Measurements from ENCODE around the gene ADSS1. TPM values are rescaled to one million over a fixed set of nuclear protein-coding genes. Genes with fewer than 3 reads are reported as not detected.

ADSS1 gene
- total RNA-seq, 1 donor from 2014 or later = 191 TPM

GRCh38 chr14:104696671-104697316, 27.2 kb upstream of the ADSS1 start:
- intact Hi-C loops (cut with DNase I) = no loop called here
- DNase-seq (ENCODE audit: missing footprints) = no peak
- no peak for ATAC-seq

DNA sequence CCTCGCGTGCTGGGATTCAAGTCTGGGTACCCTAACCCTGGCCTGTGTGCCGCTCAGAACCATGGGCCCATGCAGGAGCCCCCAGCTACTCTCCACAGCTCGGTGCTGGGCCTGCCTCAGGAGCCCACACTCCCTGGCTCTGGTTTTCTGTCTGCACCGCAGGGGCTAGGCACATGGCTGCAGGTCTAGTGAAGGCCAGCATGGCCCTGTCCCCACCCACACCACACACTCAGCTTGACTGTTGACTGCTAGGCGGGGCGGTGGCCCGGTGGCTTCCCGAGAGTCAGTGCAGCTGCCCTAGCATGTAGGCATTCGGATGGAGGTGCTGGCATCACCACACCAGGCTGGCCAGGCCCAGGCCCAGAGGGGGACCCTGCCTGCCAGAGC, 26.7 kb upstream of the ADSS1 start:
- no peak for ATAC-seq
- intact Hi-C loops (cut with DNase I) = no loop called here
- no peak for DNase-seq (ENCODE audit: missing footprints)

DNA sequence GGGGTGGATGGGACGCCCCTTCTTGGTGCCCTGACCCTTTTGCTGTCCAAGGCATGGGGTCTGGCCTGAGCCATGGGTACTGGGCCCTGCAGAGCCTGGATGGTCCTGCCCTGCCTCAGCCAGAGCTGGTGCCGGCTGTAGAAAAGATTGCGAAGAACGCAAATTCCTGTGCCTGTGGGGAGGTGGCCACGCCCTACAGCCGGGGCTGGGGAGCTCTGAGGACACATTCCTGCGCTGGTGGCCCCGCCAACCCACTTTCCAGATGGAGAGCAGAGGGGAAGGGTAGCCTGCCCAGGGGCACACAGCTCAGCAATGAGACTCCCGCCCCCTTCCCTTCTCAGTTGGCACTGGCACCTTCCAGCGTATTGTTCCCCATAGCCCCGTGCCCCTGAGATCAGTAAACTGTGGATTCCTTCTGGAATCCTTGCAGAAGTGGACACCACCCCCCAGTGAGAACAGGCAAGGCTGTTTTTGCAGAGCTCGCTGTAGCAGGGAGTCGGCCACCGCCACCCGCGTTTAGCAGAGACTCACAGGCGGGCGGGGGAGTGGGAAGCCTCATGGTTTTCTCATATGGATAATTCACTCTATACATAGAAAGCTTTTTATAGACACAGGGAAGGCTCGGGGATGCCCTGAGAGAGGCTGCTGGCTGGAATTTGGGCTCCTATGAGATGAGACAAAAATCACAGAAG, 26.0 kb upstream of the ADSS1 start:
- ATAC-seq = no peak
- no peak for DNase-seq (ENCODE audit: missing footprints)
- intact Hi-C loops (cut with DNase I) = no loop called here

DNA sequence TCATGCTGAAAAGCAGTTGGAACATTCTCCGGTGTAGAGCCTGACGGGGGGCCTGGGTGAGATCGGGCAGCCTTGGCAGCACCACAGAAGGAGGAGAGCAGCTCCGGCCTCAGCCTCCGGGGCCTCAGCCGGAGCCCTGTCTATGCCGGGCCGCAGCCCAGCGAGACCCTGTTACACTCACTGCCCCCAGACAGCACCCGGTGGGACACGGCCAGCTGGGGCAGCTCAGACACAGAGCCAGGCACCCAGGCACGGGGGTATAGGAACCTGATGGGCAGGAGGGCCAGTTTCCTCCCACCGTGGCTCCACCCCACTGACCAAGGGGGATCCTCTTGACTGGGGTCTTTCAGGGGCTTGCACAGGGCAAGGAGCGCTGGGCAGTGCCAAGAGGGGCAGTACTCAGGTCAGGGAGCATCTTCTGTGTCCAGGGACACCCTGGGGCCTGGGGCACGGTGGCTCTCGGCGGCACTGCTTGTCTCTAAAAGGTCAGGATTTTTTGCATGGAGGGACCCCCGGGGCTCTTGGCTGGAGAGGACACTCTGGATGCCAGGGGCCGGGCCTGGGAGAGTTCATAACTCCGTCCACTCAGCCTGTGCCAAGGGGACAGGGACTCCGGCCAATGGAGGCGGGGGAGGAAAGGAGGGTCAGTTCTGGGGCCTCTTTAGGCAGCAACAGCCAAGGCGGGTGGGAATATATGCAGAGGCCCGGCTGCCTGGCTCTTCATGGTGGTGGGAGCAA, 25.2 kb upstream of the ADSS1 start:
- intact Hi-C loops (cut with DNase I) = no loop called here

DNA sequence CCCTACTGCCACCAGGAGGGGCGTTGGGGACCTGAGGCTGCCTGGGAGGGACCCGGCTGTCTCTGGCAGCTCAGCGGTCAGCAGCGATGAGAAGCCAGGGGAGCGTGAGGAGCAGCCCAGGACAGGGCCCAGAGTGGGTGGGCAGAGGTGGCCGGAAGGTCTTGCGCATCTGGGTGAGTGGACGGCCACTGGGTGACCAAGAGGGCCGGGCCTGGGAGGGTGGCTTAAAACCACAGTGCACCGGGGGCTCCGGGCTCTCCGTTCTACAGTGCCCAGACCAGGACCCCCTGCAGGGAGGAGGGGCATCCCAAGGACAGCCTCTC, 24.6 kb upstream of the ADSS1 start:
- DNase-seq (ENCODE audit: missing footprints) (no peak), ATAC-seq (no peak)
- intact Hi-C loops (cut with DNase I) = no loop called here

More for the DNA sequence above, 25.2 kb upstream of the ADSS1 start:
- no peak for DNase-seq (ENCODE audit: missing footprints)
- ATAC-seq = peak; percentile 41

DNA sequence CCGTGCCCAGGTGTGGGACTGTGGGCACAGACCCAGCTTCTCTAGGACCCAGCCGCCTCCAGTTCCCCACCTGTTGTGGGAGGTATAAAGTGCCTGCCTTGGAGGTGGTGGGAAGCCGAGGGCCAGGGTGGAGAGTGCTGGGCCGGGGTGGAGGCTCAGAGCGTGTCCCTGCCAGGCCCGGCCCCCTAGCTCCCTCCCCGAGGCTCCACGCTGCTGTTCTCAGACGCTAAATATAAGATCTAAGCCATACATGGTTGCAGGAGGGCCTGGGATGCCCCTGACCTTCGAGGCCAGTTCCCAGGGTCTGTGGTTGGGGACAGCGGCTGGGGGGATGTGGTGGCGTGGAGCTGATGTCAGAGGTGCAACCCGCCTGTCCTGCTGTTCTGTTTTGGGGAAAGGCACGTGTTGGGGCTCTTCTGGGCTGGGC, 23.8 kb upstream of the ADSS1 start:
- intact Hi-C loops (cut with DNase I) = no loop called here
- ATAC-seq = no peak
- DNase-seq (ENCODE audit: missing footprints) = no peak

DNA sequence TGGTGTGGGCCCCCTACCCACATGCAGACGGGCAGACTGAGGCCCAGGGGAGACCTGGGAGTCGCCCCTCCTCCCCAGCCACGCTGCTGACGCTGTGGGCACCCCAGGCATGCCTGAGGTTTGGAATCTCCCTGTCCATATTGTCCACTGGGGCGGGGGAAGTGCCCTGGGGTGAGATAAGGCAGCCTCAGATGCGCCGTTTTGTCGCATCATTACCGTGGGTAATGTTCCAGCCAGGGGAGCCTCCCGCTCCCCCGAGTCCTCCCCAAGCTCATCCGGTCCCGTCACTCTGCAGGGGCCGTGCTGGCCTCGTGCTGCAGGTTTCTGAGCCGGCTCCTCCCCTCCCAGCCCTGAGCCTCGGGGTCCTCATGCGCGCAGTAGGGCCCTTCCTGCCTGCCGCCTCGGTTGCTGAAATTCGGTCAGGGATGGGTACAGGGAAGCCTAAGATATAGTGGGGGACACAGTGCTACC, 23.2 kb upstream of the ADSS1 start:
- intact Hi-C loops (cut with DNase I) = no loop called here
- DNase-seq (ENCODE audit: missing footprints) = no peak
- no peak for ATAC-seq

GRCh38 chr14:104701383-104702076, 22.5 kb upstream of the ADSS1 start:
- DNase-seq (ENCODE audit: missing footprints) = no peak
- ATAC-seq = no peak
- intact Hi-C loops (cut with DNase I) = no loop called here

- ATAC-seq = no peak
- intact Hi-C loops (cut with DNase I) = no loop called here
- DNase-seq (ENCODE audit: missing footprints) = no peak
Measured at GRCh38 chr14:104702106-104702505, 21.9 kb upstream of the ADSS1 start.

DNA sequence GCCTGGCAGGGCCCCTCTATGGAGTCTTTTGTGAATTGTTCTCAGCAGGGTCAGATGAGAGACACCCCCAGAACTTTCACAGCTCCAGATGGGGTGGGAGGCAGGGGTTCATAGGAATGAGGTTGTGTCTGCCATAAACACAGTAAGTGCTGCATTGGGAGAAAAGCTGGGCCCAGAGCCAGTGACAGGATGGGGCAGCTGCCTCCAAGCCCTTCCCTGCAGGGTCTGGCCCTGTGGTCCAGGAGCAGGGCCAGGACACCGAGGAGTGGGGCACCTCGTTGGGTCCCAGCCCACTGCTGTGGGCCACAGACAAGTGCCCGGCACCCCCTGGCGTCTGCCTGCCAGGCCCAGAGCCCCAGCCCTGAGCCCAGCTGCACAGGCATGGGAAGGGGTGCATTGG, 21.4 kb upstream of the ADSS1 start:
- ATAC-seq = no peak
- intact Hi-C loops (cut with DNase I) = no loop called here
- DNase-seq (ENCODE audit: missing footprints) = no peak

GRCh38 chr14:104703269-104703668, 20.8 kb upstream of the ADSS1 start:
- intact Hi-C loops (cut with DNase I) = no loop called here
- ATAC-seq (no peak), DNase-seq (ENCODE audit: missing footprints) (no peak)

DNA sequence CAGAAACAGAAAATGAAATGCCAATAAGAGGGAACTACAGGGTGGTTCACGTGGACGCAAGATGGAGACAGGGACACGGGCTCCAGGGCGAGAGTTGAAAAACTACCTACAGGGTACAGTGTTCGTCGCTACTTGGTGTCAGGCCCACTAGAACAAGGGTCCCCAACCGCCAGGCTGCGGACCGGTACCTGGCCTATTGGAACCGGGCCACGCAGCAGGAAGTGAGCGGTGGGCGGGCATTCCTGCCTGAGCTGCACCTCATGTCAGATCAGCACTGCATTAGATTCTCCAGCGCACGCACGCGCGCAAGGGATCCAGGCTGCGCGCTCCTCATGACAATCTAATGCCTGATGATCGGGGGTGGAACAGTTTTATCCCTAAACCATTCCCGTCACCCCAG, 19.8 kb upstream of the ADSS1 start:
- no peak for DNase-seq (ENCODE audit: missing footprints)
- no peak for ATAC-seq
- intact Hi-C loops (cut with DNase I) = no loop called here

GRCh38 chr14:104705340-104706047, 18.5 kb upstream of the ADSS1 start:
- ATAC-seq (no peak), DNase-seq (ENCODE audit: missing footprints) (no peak)
- intact Hi-C loops (cut with DNase I) = no loop called here

- ATAC-seq = no peak
- DNase-seq (ENCODE audit: missing footprints) = no peak
- intact Hi-C loops (cut with DNase I) = no loop called here
Measured at GRCh38 chr14:104706733-104707607, 17.1 kb upstream of the ADSS1 start.

GRCh38 chr14:104707608-104708595, 16.1 kb upstream of the ADSS1 start:
- intact Hi-C loops (cut with DNase I) = loop anchor here (1.0 kb wide), 1 partner anchor 58 kb away; no protein-coding TSS in a partner anchor
- ATAC-seq (no peak), DNase-seq (ENCODE audit: missing footprints) (no peak)

DNA sequence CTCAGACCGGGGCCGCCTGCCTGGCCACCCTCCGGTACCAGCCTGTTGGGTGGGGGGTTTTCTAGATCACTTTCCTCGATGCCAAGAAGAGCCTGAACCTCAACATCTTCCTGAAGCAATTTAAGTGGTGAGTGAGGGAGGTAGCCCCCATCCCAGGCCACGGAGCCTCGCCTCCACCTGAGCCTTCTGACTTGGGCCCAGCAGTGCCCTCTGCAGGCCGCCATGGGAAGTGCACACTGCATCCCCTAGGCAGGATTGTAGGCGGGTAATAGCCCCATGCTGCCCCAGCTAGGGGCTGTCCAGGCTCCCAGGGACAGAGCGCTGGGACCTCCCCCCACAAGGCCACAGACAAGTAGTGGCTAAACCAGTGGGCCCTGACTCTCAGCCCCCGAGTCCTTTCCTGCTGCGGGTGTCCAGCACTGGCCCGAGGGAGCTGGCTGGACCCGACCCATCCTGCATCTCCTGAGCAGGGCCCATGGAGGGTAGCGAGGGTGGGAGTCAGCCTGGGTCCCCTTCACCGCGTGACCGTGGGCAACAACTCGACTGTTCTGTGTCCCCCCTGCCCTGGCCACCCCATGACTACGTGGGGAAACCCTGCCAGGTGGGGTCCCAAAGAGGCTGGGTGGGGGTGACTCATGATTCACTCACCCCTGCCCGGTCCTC, 15.3 kb upstream of the ADSS1 start:
- no peak for DNase-seq (ENCODE audit: missing footprints)
- ATAC-seq = peak; percentile 71
- intact Hi-C loops (cut with DNase I) = loop anchor here (1.0 kb wide), 1 partner anchor 58 kb away; no protein-coding TSS in a partner anchor

All from Right ventricle myocardium inferior (tissue), 1 donor.